LNCaP clone FGC (cell line): ENCODE measurements around the gene TTF2.

Experiments
- DNase-seq: peaks from one replicate; pipeline ENCODE4 v3.0.0-alpha.2; 2011; ENCODE audit warnings: low read depth
- H3K4me3 ChIP-seq: 2 replicates; pipeline ENCODE4 v1.5.1; 2011; ENCODE audit warnings: mild to moderate bottlenecking, low read depth, low read length, control low read depth
- CTCF ChIP-seq: IDR thresholded peaks from 2 replicates; pipeline ENCODE4 v1.5.1; 2012; ENCODE audit warnings: mild to moderate bottlenecking; ENCODE audit not compliant: control insufficient read depth, insufficient read depth; ENCODE audit errors: extremely low read depth

TTF2 gene

GRCh38 chr1:117122330-117123025 is 62.4 kb downstream of the TTF2 start:
- TF ChIP-seq CTCF = no peak
- H3K4me3 ChIP-seq = peak overlapping the region; percentile 71
- no peak for DNase-seq

GRCh38 chr1:117123274-117123673 is 63.1 kb downstream of the TTF2 start:
- no peak overlapping the region for H3K4me3 ChIP-seq
- DNase-seq = no peak
- no peak for TF ChIP-seq CTCF

GRCh38 chr1:117124661-117125060 is 64.5 kb downstream of the TTF2 start:
- TF ChIP-seq CTCF = no peak
- no peak for DNase-seq
- no peak overlapping the region for H3K4me3 ChIP-seq

GRCh38 chr1:117127795-117128194 is 67.7 kb downstream of the TTF2 start:
- no peak overlapping the region for H3K4me3 ChIP-seq
- no peak for DNase-seq
- no peak for TF ChIP-seq CTCF

GRCh38 chr1:117128323-117129079 is 68.4 kb downstream of the TTF2 start:
- DNase-seq = peak; percentile 57
- no peak overlapping the region for H3K4me3 ChIP-seq
- peak; percentile 42 for TF ChIP-seq CTCF

GRCh38 chr1:117130526-117130925 is 70.4 kb downstream of the TTF2 start:
- H3K4me3 ChIP-seq = no peak overlapping the region
- no peak for DNase-seq
- no peak for TF ChIP-seq CTCF

- no peak overlapping the region for H3K4me3 ChIP-seq
- no peak for TF ChIP-seq CTCF
- DNase-seq = no peak
Observed at GRCh38 chr1:117135329-117135728, 75.2 kb downstream of the TTF2 start.
